Measurements from ENCODE around the gene IFT57.

Gene IFT57

GRCh38 chr3:108145578-108145977 lies 76.6 kb downstream of the IFT57 start:
- H3K36me3 ChIP-seq (ENCODE audit: control insufficient read depth, insufficient read depth, low read length), result no peaks in the 10 kb centered on the region
- H3K4me1 ChIP-seq (ENCODE audit: control insufficient read depth, insufficient read depth, low read length), result no peaks in the 10 kb centered on the region
- no peaks in the 10 kb centered on the region for H3K9me3 ChIP-seq (ENCODE audit: control insufficient read depth, insufficient read depth, low read length)
- no peak overlapping the region for H3K27ac ChIP-seq (ENCODE audit: low read depth, low read length)
- no peaks in the 10 kb centered on the region for H3K27me3 ChIP-seq (ENCODE audit: control insufficient read depth, insufficient read depth, low read length)
- no peak overlapping the region for H3K4me3 ChIP-seq (ENCODE audit: low read depth, low read length)
- H3K9ac ChIP-seq (ENCODE audit: low read depth, low read length), result no peak overlapping the region

DNA sequence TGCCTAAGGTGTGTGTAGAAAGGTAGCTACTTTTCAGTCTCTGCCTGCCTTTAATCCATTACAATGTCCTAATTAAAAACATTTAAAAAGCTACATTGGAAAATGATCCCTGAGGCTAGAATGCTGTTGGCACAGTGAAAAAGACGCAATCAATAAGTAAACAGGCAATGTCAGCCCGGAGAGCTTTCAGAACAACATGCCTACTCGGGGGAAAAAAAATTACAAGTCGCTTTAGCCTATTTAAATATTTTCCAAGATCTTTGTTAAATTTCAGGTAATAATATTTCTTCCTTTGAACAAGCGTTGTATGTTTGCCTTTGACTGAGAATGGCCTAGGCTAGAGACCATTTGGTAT lies 84.8 kb downstream of the IFT57 start:
- Histone ChIP-seq H3K4me1 (ENCODE audit: control insufficient read depth, insufficient read depth, low read length) (peaks cover 11% of the 10 kb centered on the region), H3K9ac (ENCODE audit: low read depth, low read length) (no peak overlapping the region), H3K36me3 (ENCODE audit: control insufficient read depth, insufficient read depth, low read length) (no peaks in the 10 kb centered on the region), H3K9me3 (ENCODE audit: control insufficient read depth, insufficient read depth, low read length) (no peaks in the 10 kb centered on the region), H3K27me3 (ENCODE audit: control insufficient read depth, insufficient read depth, low read length) (no peaks in the 10 kb centered on the region), H3K27ac (ENCODE audit: low read depth, low read length) (no peak overlapping the region), H3K4me3 (ENCODE audit: low read depth, low read length) (no peak overlapping the region)

- no peak overlapping the region for H3K9ac ChIP-seq (ENCODE audit: low read depth, low read length)
- H3K4me1 ChIP-seq (ENCODE audit: control insufficient read depth, insufficient read depth, low read length), result peaks cover 11% of the 10 kb centered on the region
- H3K27me3 ChIP-seq (ENCODE audit: control insufficient read depth, insufficient read depth, low read length), result no peaks in the 10 kb centered on the region
- no peak overlapping the region for H3K27ac ChIP-seq (ENCODE audit: low read depth, low read length)
- H3K9me3 ChIP-seq (ENCODE audit: control insufficient read depth, insufficient read depth, low read length), result no peaks in the 10 kb centered on the region
- no peaks in the 10 kb centered on the region for H3K36me3 ChIP-seq (ENCODE audit: control insufficient read depth, insufficient read depth, low read length)
- H3K4me3 ChIP-seq (ENCODE audit: low read depth, low read length), result no peak overlapping the region
Observed at GRCh38 chr3:108136561-108137459, 85.4 kb downstream of the IFT57 start.

- H3K9me3 ChIP-seq (ENCODE audit: control insufficient read depth, insufficient read depth, low read length), result no peaks in the 10 kb centered on the region
- no peak overlapping the region for H3K27ac ChIP-seq (ENCODE audit: low read depth, low read length)
- H3K4me3 ChIP-seq (ENCODE audit: low read depth, low read length), result no peak overlapping the region
- no peaks in the 10 kb centered on the region for H3K36me3 ChIP-seq (ENCODE audit: control insufficient read depth, insufficient read depth, low read length)
- peaks cover 11% of the 10 kb centered on the region for H3K4me1 ChIP-seq (ENCODE audit: control insufficient read depth, insufficient read depth, low read length)
- H3K9ac ChIP-seq (ENCODE audit: low read depth, low read length), result no peak overlapping the region
- H3K27me3 ChIP-seq (ENCODE audit: control insufficient read depth, insufficient read depth, low read length), result no peaks in the 10 kb centered on the region
Observed at GRCh38 chr3:108134555-108134880, 87.7 kb downstream of the IFT57 start.

GRCh38 chr3:108133858-108134554 lies 88.2 kb downstream of the IFT57 start:
- Histone ChIP-seq H3K9ac (ENCODE audit: low read depth, low read length) (no peak overlapping the region), H3K4me1 (ENCODE audit: control insufficient read depth, insufficient read depth, low read length) (peaks cover 11% of the 10 kb centered on the region), H3K9me3 (ENCODE audit: control insufficient read depth, insufficient read depth, low read length) (no peaks in the 10 kb centered on the region), H3K4me3 (ENCODE audit: low read depth, low read length) (no peak overlapping the region), H3K36me3 (ENCODE audit: control insufficient read depth, insufficient read depth, low read length) (no peaks in the 10 kb centered on the region), H3K27me3 (ENCODE audit: control insufficient read depth, insufficient read depth, low read length) (no peaks in the 10 kb centered on the region), H3K27ac (ENCODE audit: low read depth, low read length) (no peak overlapping the region)

- no peak overlapping the region for H3K27ac ChIP-seq (ENCODE audit: low read depth, low read length)
- no peak overlapping the region for H3K9ac ChIP-seq (ENCODE audit: low read depth, low read length)
- no peaks in the 10 kb centered on the region for H3K36me3 ChIP-seq (ENCODE audit: control insufficient read depth, insufficient read depth, low read length)
- H3K9me3 ChIP-seq (ENCODE audit: control insufficient read depth, insufficient read depth, low read length), result no peaks in the 10 kb centered on the region
- no peaks in the 10 kb centered on the region for H3K27me3 ChIP-seq (ENCODE audit: control insufficient read depth, insufficient read depth, low read length)
- H3K4me3 ChIP-seq (ENCODE audit: low read depth, low read length), result no peak overlapping the region
- peaks cover 11% of the 10 kb centered on the region for H3K4me1 ChIP-seq (ENCODE audit: control insufficient read depth, insufficient read depth, low read length)
Observed at GRCh38 chr3:108133048-108133369, 89.2 kb downstream of the IFT57 start.

- no peak overlapping the region for H3K9ac ChIP-seq (ENCODE audit: low read depth, low read length)
- no peaks in the 10 kb centered on the region for H3K9me3 ChIP-seq (ENCODE audit: control insufficient read depth, insufficient read depth, low read length)
- H3K4me1 ChIP-seq (ENCODE audit: control insufficient read depth, insufficient read depth, low read length), result no peaks in the 10 kb centered on the region
- no peaks in the 10 kb centered on the region for H3K36me3 ChIP-seq (ENCODE audit: control insufficient read depth, insufficient read depth, low read length)
- H3K27me3 ChIP-seq (ENCODE audit: control insufficient read depth, insufficient read depth, low read length), result no peaks in the 10 kb centered on the region
- no peak overlapping the region for H3K27ac ChIP-seq (ENCODE audit: low read depth, low read length)
- H3K4me3 ChIP-seq (ENCODE audit: low read depth, low read length), result no peak overlapping the region
Observed at GRCh38 chr3:108131475-108132134, 90.6 kb downstream of the IFT57 start.

- H3K27ac ChIP-seq (ENCODE audit: low read depth, low read length), result no peak overlapping the region
- no peaks in the 10 kb centered on the region for H3K9me3 ChIP-seq (ENCODE audit: control insufficient read depth, insufficient read depth, low read length)
- H3K4me3 ChIP-seq (ENCODE audit: low read depth, low read length), result no peak overlapping the region
- no peaks in the 10 kb centered on the region for H3K27me3 ChIP-seq (ENCODE audit: control insufficient read depth, insufficient read depth, low read length)
- H3K9ac ChIP-seq (ENCODE audit: low read depth, low read length), result no peak overlapping the region
- no peaks in the 10 kb centered on the region for H3K36me3 ChIP-seq (ENCODE audit: control insufficient read depth, insufficient read depth, low read length)
- H3K4me1 ChIP-seq (ENCODE audit: control insufficient read depth, insufficient read depth, low read length), result no peaks in the 10 kb centered on the region
Observed at GRCh38 chr3:108130701-108131474, 91.3 kb downstream of the IFT57 start.

DNA sequence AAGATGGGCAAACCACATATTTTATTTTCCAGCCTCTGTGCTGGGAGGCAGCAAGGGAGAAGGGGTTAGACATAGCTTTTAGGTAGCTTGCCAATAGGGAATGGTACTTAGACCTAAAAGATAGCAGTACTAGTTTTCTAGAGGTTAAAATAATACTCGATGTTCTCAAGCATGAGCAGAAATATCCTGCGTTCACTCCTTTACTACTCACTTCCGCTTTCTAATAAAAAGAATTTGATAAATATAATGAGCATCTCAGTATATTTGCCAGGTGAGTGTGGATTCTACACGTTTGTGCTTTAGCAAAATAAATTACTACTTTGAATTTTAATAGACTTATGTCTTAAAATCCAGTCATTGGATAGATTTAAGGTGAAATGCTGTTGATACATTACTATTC lies 92.0 kb downstream of the IFT57 start:
- no peak overlapping the region for H3K27ac ChIP-seq (ENCODE audit: low read depth, low read length)
- no peak overlapping the region for H3K9ac ChIP-seq (ENCODE audit: low read depth, low read length)
- H3K36me3 ChIP-seq (ENCODE audit: control insufficient read depth, insufficient read depth, low read length), result no peaks in the 10 kb centered on the region
- no peaks in the 10 kb centered on the region for H3K4me1 ChIP-seq (ENCODE audit: control insufficient read depth, insufficient read depth, low read length)
- no peaks in the 10 kb centered on the region for H3K9me3 ChIP-seq (ENCODE audit: control insufficient read depth, insufficient read depth, low read length)
- H3K27me3 ChIP-seq (ENCODE audit: control insufficient read depth, insufficient read depth, low read length), result no peaks in the 10 kb centered on the region
- no peak overlapping the region for H3K4me3 ChIP-seq (ENCODE audit: low read depth, low read length)

GRCh38 chr3:108127301-108127988 lies 94.8 kb downstream of the IFT57 start:
- no peaks in the 10 kb centered on the region for H3K27me3 ChIP-seq (ENCODE audit: control insufficient read depth, insufficient read depth, low read length)
- H3K27ac ChIP-seq (ENCODE audit: low read depth, low read length), result no peak overlapping the region
- H3K4me1 ChIP-seq (ENCODE audit: control insufficient read depth, insufficient read depth, low read length), result 0 out of 2 replicates have a peak, but pooled peaks cover 3% of the 10 kb centered on the region
- no peaks in the 10 kb centered on the region for H3K36me3 ChIP-seq (ENCODE audit: control insufficient read depth, insufficient read depth, low read length)
- H3K9me3 ChIP-seq (ENCODE audit: control insufficient read depth, insufficient read depth, low read length), result no peaks in the 10 kb centered on the region
- H3K9ac ChIP-seq (ENCODE audit: low read depth, low read length), result no peak overlapping the region
- H3K4me3 ChIP-seq (ENCODE audit: low read depth, low read length), result no peak overlapping the region
